ENCODE data around the gene CLIP1. TPM values are rescaled to one million over a fixed set of nuclear protein-coding genes. Genes with fewer than 3 reads are reported as not detected.

The CLIP1 gene
- total RNA-seq, 1 experiment from 2014 or later = 42.9 TPM

GRCh38 chr12:122354958-122355641 lies 67.4 kb downstream of the CLIP1 start:
- H3K4me3 ChIP-seq (replicated peaks in 1 of 2; ENCODE audit: low read depth in 1 of 2, low read length in 2 of 2) = no peak overlapping the region
- ChIA-PET CTCF (interaction anchor here (0.9 to 1.6 kb wide), 3 partner anchors 19 to 301 kb away, joined by 3 to 9 read pairs (median 3); no protein-coding TSS in a partner anchor), RAD21 (ENCODE audit: low non-redundant PET in 1 of 2, low total read pairs in 2 of 2, uncharacterized antibody in 2 of 2, unreplicated experiment in 2 of 2) (no interaction called here), POLR2A (no interaction called here)
- no peak overlapping the region for H3K9ac ChIP-seq (ENCODE audit: low read length)
- no peak for ATAC-seq
- no peaks in the 10 kb centered on the region for H3K27me3 ChIP-seq (ENCODE audit: insufficient read depth, low read length)
- intact Hi-C loops (cut with micrococcal nuclease) = no loop called here
- peaks cover 10 to 17% of the 10 kb centered on the region in 2 experiments; a peak in 2 of 4 replicates for H3K36me3 ChIP-seq (ENCODE audit: control insufficient read depth in 1 of 2, insufficient read depth in 2 of 2, low read length in 2 of 2)
- H4K20me1 ChIP-seq (ENCODE audit: insufficient read depth) = no peaks in the 10 kb centered on the region
- H3K4me1 ChIP-seq (ENCODE audit: control insufficient read depth in 1 of 2, insufficient read depth in 2 of 2, low read length in 2 of 2) = no peaks in the 10 kb centered on the region
- H3K4me2 ChIP-seq (ENCODE audit: low read length) = no peak overlapping the region
- no peaks in the 10 kb centered on the region for H3K9me2 ChIP-seq (ENCODE audit: insufficient read depth)
- no peak for TF ChIP-seq POLR2AphosphoS5 (IDR thresholded peaks at IDR 0.05; ENCODE audit: low read depth, low read length)
- TF ChIP-seq MAX (IDR thresholded peaks at IDR 0.05) = no peak
- no peak for TF ChIP-seq FOSL1 (IDR thresholded peaks at IDR 0.05; ENCODE audit: low read depth)
- TF ChIP-seq, protein P1, sequence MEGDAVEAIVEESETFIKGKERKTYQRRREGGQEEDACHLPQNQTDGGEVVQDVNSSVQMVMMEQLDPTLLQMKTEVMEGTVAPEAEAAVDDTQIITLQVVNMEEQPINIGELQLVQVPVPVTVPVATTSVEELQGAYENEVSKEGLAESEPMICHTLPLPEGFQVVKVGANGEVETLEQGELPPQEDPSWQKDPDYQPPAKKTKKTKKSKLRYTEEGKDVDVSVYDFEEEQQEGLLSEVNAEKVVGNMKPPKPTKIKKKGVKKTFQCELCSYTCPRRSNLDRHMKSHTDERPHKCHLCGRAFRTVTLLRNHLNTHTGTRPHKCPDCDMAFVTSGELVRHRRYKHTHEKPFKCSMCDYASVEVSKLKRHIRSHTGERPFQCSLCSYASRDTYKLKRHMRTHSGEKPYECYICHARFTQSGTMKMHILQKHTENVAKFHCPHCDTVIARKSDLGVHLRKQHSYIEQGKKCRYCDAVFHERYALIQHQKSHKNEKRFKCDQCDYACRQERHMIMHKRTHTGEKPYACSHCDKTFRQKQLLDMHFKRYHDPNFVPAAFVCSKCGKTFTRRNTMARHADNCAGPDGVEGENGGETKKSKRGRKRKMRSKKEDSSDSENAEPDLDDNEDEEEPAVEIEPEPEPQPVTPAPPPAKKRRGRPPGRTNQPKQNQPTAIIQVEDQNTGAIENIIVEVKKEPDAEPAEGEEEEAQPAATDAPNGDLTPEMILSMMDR (IDR thresholded peaks at IDR 0.05 in 2 of 3, conservative IDR thresholded peaks at IDR 0.05 in 1 of 3; ENCODE audit: borderline replicate concordance in 1 of 3, insufficient read depth in 1 of 3, low read depth in 2 of 3, low read length in 2 of 3) = no peak
- TF ChIP-seq, protein P2, sequence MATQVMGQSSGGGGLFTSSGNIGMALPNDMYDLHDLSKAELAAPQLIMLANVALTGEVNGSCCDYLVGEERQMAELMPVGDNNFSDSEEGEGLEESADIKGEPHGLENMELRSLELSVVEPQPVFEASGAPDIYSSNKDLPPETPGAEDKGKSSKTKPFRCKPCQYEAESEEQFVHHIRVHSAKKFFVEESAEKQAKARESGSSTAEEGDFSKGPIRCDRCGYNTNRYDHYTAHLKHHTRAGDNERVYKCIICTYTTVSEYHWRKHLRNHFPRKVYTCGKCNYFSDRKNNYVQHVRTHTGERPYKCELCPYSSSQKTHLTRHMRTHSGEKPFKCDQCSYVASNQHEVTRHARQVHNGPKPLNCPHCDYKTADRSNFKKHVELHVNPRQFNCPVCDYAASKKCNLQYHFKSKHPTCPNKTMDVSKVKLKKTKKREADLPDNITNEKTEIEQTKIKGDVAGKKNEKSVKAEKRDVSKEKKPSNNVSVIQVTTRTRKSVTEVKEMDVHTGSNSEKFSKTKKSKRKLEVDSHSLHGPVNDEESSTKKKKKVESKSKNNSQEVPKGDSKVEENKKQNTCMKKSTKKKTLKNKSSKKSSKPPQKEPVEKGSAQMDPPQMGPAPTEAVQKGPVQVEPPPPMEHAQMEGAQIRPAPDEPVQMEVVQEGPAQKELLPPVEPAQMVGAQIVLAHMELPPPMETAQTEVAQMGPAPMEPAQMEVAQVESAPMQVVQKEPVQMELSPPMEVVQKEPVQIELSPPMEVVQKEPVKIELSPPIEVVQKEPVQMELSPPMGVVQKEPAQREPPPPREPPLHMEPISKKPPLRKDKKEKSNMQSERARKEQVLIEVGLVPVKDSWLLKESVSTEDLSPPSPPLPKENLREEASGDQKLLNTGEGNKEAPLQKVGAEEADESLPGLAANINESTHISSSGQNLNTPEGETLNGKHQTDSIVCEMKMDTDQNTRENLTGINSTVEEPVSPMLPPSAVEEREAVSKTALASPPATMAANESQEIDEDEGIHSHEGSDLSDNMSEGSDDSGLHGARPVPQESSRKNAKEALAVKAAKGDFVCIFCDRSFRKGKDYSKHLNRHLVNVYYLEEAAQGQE (IDR thresholded peaks at IDR 0.05; ENCODE audit: low read depth) = no peak
- no peak for TF ChIP-seq SIN3A (IDR thresholded peaks at IDR 0.05; ENCODE audit: low read depth)
- TF ChIP-seq YY1 (IDR thresholded peaks at IDR 0.05; ENCODE audit: extremely low read depth, insufficient replicate concordance, low read depth, low read length) = no peak
- no peak for TF ChIP-seq ZBTB33 (IDR thresholded peaks at IDR 0.05; ENCODE audit: extremely low read depth, insufficient replicate concordance, low read length)
- no peak for TF ChIP-seq RAD21 (IDR thresholded peaks at IDR 0.05; ENCODE audit: low read depth)
- TF ChIP-seq, protein P3, sequence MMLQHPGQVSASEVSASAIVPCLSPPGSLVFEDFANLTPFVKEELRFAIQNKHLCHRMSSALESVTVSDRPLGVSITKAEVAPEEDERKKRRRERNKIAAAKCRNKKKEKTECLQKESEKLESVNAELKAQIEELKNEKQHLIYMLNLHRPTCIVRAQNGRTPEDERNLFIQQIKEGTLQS (IDR thresholded peaks at IDR 0.05) = no peak
- TF ChIP-seq ZNF274 (IDR thresholded peaks at IDR 0.05; ENCODE audit: low read depth, low read length) = no peak
- no peak for TF ChIP-seq ELF1 (IDR thresholded peaks at IDR 0.05; ENCODE audit: borderline replicate concordance, low read depth)
- no peak for TF ChIP-seq ZFX (IDR thresholded peaks at IDR 0.05)
- TF ChIP-seq TCF7L2 (IDR thresholded peaks at IDR 0.05; ENCODE audit: borderline replicate concordance, extremely low read depth, insufficient read depth, insufficient read length) = no peak
- DNase-seq (ENCODE audit: low read depth, low spot score) = no peak
- H3K9me3 ChIP-seq (ENCODE audit: control insufficient read depth in 1 of 2, insufficient read depth in 1 of 2, low read depth in 1 of 2, low read length in 2 of 2) = no peaks in the 10 kb centered on the region
- no TSS peak for BruUV-seq (replicated peaks)
- H3K27ac ChIP-seq (ENCODE audit: low read depth, low read length) = no peak overlapping the region
- no peaks in the 10 kb centered on the region for H3K79me2 ChIP-seq (ENCODE audit: insufficient read depth, low read length)
- no peak overlapping the region for H2AFZ ChIP-seq (ENCODE audit: low read depth, low read length, poor library complexity, severe bottlenecking)

Data from HCT116 (cell line).